ENCODE measurements around the gene DNAJB4. TPM values are rescaled to one million over a fixed set of nuclear protein-coding genes. Genes with fewer than 3 reads are reported as not detected.

DNAJB4 gene
- total RNA-seq, 1 donor from 2014 or later = 30.1 TPM

DNA sequence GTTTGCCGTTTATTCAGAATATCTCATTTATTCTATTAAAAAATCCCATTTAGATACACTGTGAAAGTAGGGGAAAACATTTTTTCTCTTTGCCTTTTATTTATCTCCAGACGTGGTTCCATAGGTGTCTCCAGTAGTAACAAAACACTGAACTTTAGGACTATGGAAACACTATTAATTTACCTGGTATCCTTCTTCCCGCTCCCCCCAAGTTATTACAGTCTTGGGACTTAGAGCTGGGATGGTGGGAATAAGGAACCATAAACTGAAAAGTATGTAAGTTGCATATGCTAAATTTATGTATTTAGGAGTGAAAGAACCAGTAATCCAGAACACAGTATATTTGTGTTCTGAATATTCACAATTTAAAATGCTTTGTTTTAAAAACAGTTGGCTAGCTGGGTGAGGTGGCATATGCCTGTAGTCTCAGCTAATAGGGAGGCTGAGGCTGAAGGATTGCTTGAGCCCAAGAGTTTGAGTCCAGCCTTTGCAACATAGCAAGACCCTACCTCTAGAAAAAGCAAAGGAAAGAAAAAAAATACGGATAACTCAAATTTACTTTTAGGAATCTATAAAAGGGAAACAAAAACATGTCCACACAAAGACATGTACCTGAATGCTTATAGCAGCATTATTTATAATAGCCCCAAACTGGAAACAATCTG lies 3.1 kb downstream of the DNAJB4 start:
- no peaks in the 10 kb centered on the region for H3K9me3 Mint-ChIP-seq (ENCODE audit: low read depth)

DNA sequence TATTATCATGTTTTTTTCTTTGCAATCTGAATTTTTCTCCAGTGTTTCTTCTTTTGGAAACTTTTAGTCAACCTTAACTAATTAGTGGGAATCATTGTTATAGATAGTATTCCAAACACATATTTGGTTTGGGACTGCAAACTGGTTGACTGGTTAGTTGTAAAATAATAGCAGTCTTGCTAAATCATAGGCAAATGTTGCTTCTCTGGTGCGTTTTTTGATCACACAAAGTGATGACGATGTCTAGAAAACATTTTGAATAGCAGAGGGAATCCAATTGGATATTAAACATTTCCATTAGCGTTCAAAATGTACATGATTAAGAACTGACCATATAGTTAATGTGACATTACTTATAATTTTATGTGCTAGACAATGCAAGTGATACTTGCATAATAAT lies 4.5 kb downstream of the DNAJB4 start:
- DNase-seq (ENCODE audit: low spot score, unreplicated experiment) = no peak
- Mint-ChIP-seq H3K9me3 (ENCODE audit: low read depth) (no peaks in the 10 kb centered on the region), H3K27ac (no peak overlapping the region), H3K36me3 (ENCODE audit: insufficient read depth) (peaks cover 7% of the 10 kb centered on the region), H3K4me3 (ENCODE audit: low read depth) (no peak overlapping the region), H3K4me1 (ENCODE audit: low read depth) (peaks cover 13% of the 10 kb centered on the region), H3K27me3 (no peaks in the 10 kb centered on the region)
- TF ChIP-seq, protein P1, sequence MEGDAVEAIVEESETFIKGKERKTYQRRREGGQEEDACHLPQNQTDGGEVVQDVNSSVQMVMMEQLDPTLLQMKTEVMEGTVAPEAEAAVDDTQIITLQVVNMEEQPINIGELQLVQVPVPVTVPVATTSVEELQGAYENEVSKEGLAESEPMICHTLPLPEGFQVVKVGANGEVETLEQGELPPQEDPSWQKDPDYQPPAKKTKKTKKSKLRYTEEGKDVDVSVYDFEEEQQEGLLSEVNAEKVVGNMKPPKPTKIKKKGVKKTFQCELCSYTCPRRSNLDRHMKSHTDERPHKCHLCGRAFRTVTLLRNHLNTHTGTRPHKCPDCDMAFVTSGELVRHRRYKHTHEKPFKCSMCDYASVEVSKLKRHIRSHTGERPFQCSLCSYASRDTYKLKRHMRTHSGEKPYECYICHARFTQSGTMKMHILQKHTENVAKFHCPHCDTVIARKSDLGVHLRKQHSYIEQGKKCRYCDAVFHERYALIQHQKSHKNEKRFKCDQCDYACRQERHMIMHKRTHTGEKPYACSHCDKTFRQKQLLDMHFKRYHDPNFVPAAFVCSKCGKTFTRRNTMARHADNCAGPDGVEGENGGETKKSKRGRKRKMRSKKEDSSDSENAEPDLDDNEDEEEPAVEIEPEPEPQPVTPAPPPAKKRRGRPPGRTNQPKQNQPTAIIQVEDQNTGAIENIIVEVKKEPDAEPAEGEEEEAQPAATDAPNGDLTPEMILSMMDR (IDR thresholded peaks at IDR 0.05; ENCODE audit: unreplicated experiment) = no peak

More for the DNA sequence above, 3.1 kb downstream of the DNAJB4 start:
- H3K27me3 Mint-ChIP-seq = no peaks in the 10 kb centered on the region
- DNase-seq (ENCODE audit: low spot score, unreplicated experiment) = no peak
- no peaks in the 10 kb centered on the region for H3K36me3 Mint-ChIP-seq (ENCODE audit: insufficient read depth)
- H3K27ac Mint-ChIP-seq = no peak overlapping the region
- H3K4me3 Mint-ChIP-seq (ENCODE audit: low read depth) = no peak overlapping the region
- H3K4me1 Mint-ChIP-seq (ENCODE audit: low read depth) = peaks cover 18% of the 10 kb centered on the region
- TF ChIP-seq, protein P1 (IDR thresholded peaks at IDR 0.05; ENCODE audit: unreplicated experiment) = no peak

DNA sequence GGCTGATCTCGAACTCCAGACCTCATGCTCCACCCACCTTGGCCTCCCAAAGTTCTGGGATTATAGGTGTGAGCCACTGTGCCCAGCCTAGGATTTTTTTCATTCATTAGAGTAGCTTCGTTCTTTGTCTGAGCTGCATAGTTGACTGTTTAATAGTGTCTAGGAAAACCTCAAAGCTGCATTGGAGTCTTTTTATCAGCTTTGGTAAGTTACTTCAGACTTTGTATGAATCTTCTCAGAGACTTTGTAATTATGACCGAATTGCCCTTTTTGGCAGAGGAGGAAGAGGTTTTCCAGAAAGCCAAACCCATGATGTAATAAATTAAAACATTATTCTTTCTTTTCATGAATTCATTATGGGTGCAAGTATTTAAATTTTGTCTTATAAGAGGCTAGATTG lies 5.1 kb downstream of the DNAJB4 start:
- no peak for DNase-seq (ENCODE audit: low spot score, unreplicated experiment)
- H3K4me1 Mint-ChIP-seq (ENCODE audit: low read depth) = peaks cover 8% of the 10 kb centered on the region
- H3K4me3 Mint-ChIP-seq (ENCODE audit: low read depth) = no peak overlapping the region
- TF ChIP-seq, protein P1 (IDR thresholded peaks at IDR 0.05; ENCODE audit: unreplicated experiment) = no peak
- no peaks in the 10 kb centered on the region for H3K9me3 Mint-ChIP-seq (ENCODE audit: low read depth)
- peaks cover 7% of the 10 kb centered on the region for H3K36me3 Mint-ChIP-seq (ENCODE audit: insufficient read depth)
- no peak overlapping the region for H3K27ac Mint-ChIP-seq
- H3K27me3 Mint-ChIP-seq = no peaks in the 10 kb centered on the region

DNA sequence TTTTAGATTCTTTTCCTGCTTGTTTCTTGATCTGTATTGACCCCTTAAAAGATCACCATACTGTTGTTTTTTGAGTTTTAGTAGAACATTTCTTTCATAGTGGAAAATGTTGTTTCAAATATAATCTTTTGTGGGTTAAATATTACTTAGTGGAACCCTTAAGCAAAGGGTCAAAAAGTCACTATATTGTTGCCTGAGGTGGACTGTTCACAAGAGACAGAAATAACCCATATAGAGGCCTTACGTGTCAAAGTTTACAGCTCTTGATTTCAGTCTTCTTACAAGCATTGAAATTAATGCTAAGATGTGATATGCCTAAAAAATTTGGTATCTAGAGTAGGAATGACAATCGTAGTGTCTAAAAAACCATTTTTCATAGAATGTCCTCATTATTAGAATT lies 6.3 kb downstream of the DNAJB4 start:
- Mint-ChIP-seq H3K4me3 (ENCODE audit: low read depth) (no peak overlapping the region), H3K27ac (peak overlapping the region; percentile 37)

DNA sequence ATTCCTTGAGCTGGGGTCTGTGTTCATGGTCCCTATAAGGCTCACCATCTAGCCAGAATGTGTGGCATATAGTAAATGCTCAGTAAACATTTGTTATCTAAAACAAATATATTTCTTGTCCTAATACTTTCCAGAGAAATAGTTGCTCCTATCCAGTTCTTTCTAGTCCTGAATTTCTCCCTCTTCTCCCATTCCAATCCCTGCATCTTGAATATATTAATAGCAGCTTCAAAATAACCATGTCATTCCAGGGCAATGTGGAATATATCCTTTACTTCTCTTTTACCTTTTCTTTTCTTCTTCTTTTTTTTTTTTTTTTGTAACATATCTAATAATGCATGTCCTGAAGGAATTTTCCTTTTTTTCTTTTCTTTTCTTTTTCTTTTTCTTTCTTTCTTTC lies 10.4 kb downstream of the DNAJB4 start:
- TF ChIP-seq, protein P1 (IDR thresholded peaks at IDR 0.05; ENCODE audit: unreplicated experiment) = no peak
- Mint-ChIP-seq H3K9me3 (ENCODE audit: low read depth) (no peaks in the 10 kb centered on the region), H3K4me3 (ENCODE audit: low read depth) (no peak overlapping the region), H3K4me1 (ENCODE audit: low read depth) (peaks cover 2% of the 10 kb centered on the region), H3K36me3 (ENCODE audit: insufficient read depth) (peaks cover 15% of the 10 kb centered on the region), H3K27me3 (no peaks in the 10 kb centered on the region), H3K27ac (no peak overlapping the region)
- DNase-seq (ENCODE audit: low spot score, unreplicated experiment) = no peak

More for the DNA sequence above, 6.3 kb downstream of the DNAJB4 start:
- DNase-seq (ENCODE audit: low spot score, unreplicated experiment) = no peak
- H3K36me3 Mint-ChIP-seq (ENCODE audit: insufficient read depth) = peaks cover 14% of the 10 kb centered on the region
- H3K9me3 Mint-ChIP-seq (ENCODE audit: low read depth) = no peaks in the 10 kb centered on the region
- no peaks in the 10 kb centered on the region for H3K27me3 Mint-ChIP-seq
- TF ChIP-seq, protein P1 (IDR thresholded peaks at IDR 0.05; ENCODE audit: unreplicated experiment) = no peak
- H3K4me1 Mint-ChIP-seq (ENCODE audit: low read depth) = peaks cover 2% of the 10 kb centered on the region
